ENCODE results near the gene ELAVL3.

Gene ELAVL3

GRCh38 chr19:11405846-11406643 lies 74.8 kb downstream of the ELAVL3 start:
- TF ChIP-seq CTCF (IDR thresholded peaks at IDR 0.05; ENCODE audit: low read depth, low read length): peak; percentile 18
- DNase-seq (ENCODE audit: extremely low read depth, low read depth): no peak

- no peak for TF ChIP-seq CTCF (IDR thresholded peaks at IDR 0.05; ENCODE audit: low read depth, low read length)
- no peak for DNase-seq (ENCODE audit: extremely low read depth, low read depth)
These were observed 76.1 kb downstream of the ELAVL3 start for GRCh38 chr19:11404588-11405222.

GRCh38 chr19:11401808-11402543 lies 78.9 kb downstream of the ELAVL3 start:
- DNase-seq (ENCODE audit: extremely low read depth, low read depth): no peak
- TF ChIP-seq CTCF (IDR thresholded peaks at IDR 0.05; ENCODE audit: low read depth, low read length): no peak

Data from AG09319 (cell line).